Measurements from ENCODE around the gene CCDC182.

The CCDC182 gene

DNA sequence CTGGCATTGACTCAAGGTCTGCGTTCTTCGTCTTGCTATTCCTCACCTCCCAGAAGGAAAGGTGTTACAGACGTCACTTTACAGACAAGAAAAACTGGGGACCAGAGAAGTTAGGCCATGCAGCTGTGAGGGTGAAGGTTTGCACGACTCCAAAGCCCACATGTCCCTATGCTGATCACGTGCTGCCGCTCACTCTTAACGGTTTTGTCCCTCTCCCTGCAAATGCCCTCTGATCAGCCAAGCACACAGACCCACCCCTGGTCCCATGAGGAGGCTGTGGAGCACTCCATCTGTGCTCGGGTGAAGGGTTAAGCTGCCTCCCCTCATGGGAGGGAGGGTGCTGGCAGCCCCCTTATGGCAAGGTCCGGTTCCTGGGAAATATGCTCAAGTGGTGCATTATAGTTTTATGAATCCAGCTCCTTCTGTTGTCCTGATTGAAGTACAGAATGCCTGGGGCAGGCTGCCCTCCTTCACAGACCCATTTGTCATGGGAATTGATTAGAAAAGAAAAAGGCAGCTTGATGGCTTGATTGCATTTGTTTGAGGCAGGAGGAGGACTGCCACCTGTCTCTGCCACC, 18.8 kb downstream of the CCDC182 start:
- DNase-seq, result no peak

DNA sequence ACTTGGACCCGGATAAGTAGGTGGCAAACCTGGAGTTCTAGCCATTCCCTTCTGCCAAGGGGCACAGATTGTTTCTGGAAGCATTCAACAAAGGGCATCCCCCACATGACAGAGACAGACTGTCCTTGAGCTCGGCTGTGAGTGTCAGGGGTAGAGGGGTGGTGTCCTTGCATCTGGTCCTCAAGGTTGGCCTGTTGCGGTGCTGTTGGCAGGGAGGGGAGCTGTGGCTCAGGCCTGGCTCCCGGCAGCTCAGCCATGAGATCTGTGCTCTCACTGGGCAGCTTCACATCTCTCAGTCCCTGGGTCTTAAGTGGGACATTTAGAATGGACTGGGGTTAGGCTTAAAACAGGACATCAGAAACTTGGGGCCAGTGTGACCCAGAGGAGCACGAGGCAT, 20.4 kb downstream of the CCDC182 start:
- no peak for DNase-seq

GRCh38 chr17:57724026-57724728, 20.9 kb downstream of the CCDC182 start:
- no peak for DNase-seq

DNA sequence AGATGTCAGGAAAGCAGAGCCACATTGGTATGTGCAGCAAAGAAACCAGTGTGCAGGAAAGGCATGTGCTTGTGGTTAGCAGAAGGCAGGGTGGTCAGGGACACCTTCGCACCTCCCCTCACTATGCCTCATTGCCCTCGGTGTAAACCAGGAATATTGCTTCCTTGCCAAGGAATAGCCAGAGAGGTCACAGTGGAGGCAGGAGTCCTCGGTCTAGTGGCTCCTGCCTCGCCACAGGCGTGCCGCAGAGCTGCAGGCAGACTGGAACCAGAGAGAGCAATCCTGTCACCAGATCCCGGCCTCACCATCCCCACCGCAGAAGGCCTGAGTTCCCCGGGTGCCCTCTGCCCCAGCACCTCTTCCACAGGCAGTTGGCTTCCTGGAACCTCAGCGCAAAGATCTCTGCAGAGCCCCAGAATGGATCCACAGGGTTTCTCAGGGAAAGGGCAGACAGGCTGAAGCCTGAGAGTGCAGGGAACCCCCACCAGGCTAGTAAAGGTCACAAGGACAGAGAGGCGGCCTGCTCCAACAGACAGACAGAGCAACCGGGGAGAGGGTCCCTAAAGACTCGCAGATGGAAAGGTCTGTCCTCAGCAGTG, 21.6 kb downstream of the CCDC182 start:
- DNase-seq, result no peak

DNA sequence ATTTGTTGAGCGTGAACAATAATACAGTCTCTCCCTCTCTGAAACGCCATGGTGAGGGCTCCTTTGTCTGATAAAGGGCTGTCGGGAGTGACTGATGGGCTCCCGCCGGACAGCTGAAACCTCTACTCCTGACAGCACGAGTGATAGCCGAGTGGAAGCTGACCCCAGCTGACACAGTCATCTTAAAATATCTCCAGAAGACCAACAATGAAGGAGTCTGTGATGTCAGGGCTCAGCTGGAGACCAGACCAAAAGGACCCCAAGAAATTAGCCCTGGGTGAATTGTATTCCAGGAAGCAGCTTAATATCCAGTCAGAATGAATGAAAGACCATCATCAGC, 22.4 kb downstream of the CCDC182 start:
- DNase-seq, result no peak

GRCh38 chr17:57721967-57722703, 23.0 kb downstream of the CCDC182 start:
- no peak for DNase-seq

GRCh38 chr17:57720386-57721035, 24.6 kb downstream of the CCDC182 start:
- DNase-seq, result no peak

DNA sequence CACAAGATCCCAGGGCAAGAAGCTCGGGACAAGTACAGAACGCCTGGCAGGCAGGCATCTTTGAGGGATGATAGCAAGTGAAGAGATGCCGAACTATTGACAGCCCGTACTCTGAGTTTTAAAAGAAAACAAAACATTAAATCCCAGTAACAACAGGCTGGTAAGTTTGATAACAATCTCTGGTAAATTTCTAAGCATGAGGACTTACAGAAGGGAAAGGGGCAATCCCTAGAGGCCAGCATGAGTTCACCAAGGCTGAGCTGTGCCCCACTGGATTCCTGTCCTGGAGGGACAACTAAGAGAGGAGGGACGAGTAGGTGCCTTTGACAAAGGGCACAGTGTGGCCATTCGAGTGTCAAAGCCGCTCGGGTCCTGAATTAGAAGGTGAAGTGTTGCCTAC, 26.2 kb downstream of the CCDC182 start:
- DNase-seq, result no peak

DNA sequence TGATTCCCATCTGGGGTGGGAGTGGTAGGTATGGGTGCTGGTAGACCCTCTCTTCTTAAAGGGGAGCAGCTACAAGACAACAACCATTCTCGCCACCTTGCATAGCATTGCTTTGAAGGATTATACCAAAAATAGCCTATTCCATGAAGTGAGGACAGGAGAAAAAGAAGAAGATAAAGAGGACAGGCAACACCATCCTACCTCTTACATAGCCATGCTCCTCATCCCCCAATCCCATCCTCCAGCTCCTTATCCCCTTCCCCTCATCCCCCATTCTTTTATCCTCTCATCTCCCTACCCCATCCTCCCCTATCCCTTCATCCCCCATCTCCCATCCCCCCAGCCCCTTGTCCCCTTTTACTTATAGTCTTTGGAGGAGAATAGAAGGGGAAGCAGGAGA, 29.1 kb downstream of the CCDC182 start:
- no peak for DNase-seq

- DNase-seq, result no peak
Measured at GRCh38 chr17:57714665-57715180, 30.4 kb downstream of the CCDC182 start.

DNA sequence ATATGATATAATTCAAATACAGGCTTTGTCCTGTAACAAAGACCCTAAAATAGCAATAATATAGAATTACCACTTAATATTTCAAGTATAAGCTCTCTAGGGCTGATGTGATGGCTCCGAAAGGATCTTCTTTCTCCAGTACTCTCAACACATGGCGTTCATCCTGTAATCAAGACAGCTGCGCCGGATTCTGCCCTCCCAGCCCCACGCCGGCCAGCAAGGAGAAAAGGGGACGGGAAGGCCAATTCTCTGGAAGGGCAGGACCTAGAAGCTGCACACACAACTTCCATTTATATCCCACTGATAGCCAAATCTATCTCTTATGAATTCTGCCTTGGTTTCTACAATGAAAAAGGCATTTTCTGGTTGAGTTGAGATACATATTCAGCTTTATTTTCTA, 32.0 kb downstream of the CCDC182 start:
- no peak for DNase-seq

- DNase-seq, result no peak
Measured at GRCh38 chr17:57708410-57708809, 36.7 kb downstream of the CCDC182 start.

- no peak for DNase-seq
Measured at GRCh38 chr17:57707892-57708291, 37.2 kb downstream of the CCDC182 start.

DNA sequence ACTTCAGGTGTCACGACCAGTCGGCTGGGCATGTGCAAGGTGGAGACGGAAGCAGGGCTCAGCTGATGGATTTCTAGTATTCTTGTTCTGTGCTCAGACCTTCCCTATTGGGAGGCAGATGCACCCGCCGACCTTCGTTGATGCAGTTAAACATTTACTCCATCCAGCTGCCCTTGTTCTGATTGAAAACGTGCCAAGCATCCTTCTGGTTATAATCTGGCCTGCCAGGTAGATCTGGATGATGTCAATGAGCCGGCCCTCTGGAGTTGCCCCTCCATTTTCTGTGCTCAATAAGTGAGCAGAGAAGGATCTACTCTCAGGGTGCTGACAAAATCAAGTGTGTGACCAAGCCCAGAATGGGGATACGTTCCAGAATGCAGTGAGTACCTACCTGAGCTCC, 38.3 kb downstream of the CCDC182 start:
- DNase-seq, result no peak

- no peak for DNase-seq
Measured at GRCh38 chr17:57705921-57706695, 39.0 kb downstream of the CCDC182 start.

DNA sequence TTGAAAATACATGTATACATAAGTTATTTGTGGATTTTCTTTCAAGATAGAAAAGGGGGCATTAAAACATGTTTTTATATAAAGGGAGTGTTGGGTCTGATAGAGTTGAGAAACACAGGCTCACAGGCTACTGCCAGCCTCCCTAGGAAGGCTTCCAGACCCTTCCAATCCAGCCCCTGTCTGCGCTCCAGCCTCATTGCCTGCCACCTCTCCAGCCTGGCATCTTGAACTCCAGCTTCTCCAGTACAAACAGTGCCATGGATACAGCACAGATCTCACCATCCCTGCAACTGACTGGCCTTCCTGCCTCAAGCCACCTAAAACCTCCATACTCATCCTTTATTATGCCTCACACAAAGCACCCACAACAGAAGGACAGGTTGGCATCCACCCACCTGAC, 40.7 kb downstream of the CCDC182 start:
- DNase-seq, result no peak

- DNase-seq, result no peak
Measured at GRCh38 chr17:57703273-57703672, 41.8 kb downstream of the CCDC182 start.

GRCh38 chr17:57701124-57701523, 44.0 kb downstream of the CCDC182 start:
- no peak for DNase-seq

GRCh38 chr17:57699751-57700219, 45.3 kb downstream of the CCDC182 start:
- no peak for DNase-seq

DNA sequence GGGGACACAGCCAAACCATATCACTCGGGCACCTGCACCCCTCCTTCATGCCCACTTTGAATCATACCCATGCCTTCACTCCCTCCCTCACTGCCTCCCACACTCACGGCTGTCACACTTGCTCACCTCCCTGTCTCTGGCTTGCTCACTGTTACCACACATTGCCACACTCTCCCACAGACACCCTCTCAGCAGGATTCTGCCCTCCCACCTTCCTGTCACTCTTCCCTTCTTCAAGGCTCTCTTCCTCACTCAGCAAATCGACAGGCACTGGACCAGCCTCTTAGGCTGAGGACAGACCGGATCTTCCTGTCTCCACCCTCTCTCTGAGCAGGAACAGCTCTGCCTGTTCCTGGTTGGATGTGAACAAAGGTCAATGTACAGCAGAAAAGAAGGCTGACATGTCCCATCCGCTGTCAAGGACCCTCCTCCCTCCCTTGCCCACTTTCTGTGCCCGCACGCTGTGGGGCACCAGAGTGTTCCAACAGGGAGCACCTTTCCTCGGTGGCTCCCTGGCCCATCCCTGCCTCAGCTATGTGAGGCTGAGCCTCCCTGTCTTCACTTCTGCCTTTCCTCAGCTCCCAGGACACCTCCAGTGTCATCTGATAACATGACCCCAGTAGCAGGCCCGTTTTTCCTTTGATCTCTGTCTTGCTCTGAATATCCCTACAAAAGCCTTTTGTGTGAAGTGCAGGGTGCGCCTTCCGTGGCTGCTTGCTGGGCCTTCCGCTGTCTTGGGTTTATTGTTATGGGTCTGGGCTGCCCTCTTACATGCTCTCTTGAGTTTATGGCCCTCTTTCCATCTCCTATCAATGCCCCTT, 47.0 kb downstream of the CCDC182 start:
- DNase-seq, result no peak

GRCh38 chr17:57697197-57697596, 47.9 kb downstream of the CCDC182 start:
- DNase-seq, result no peak

All from T-helper 9 cell (primary cell).